Measurements from ENCODE around the gene TRAF2.

The TRAF2 gene

GRCh38 chr9:136961279-136962065 is 75.2 kb downstream of the TRAF2 start:
- DNase-seq (ENCODE audit: low spot score) = no peak
- FAIRE-seq = no peak

- no peak for DNase-seq (ENCODE audit: low spot score)
These were observed 75.8 kb downstream of the TRAF2 start for GRCh38 chr9:136962163-136962562.

GRCh38 chr9:136962701-136963248 is 76.5 kb downstream of the TRAF2 start:
- no peak for DNase-seq (ENCODE audit: low spot score)
- no peak for FAIRE-seq

More at GRCh38 chr9:136962163-136962562, 75.8 kb downstream of the TRAF2 start:
- FAIRE-seq = no peak

GRCh38 chr9:136963341-136963740 is 77.0 kb downstream of the TRAF2 start:
- FAIRE-seq = no peak
- DNase-seq (ENCODE audit: low spot score) = no peak

- FAIRE-seq = no peak
- no peak for DNase-seq (ENCODE audit: low spot score)
These were observed 77.4 kb downstream of the TRAF2 start for GRCh38 chr9:136963751-136964150.

- no peak for FAIRE-seq
These were observed 77.9 kb downstream of the TRAF2 start for GRCh38 chr9:136964171-136964689.

GRCh38 chr9:136964833-136965422 is 78.6 kb downstream of the TRAF2 start:
- FAIRE-seq = no peak
- DNase-seq (ENCODE audit: low spot score) = no peak

More at GRCh38 chr9:136964171-136964689, 77.9 kb downstream of the TRAF2 start:
- no peak for DNase-seq (ENCODE audit: low spot score)

GRCh38 chr9:136965771-136966484 is 79.6 kb downstream of the TRAF2 start:
- FAIRE-seq = no peak
- no peak for DNase-seq (ENCODE audit: low spot score)

- FAIRE-seq (no peak), DNase-seq (ENCODE audit: low spot score) (no peak)
These were observed 82.2 kb downstream of the TRAF2 start for GRCh38 chr9:136968333-136969127.

GRCh38 chr9:136969150-136969549 is 82.8 kb downstream of the TRAF2 start:
- DNase-seq (ENCODE audit: low spot score) (no peak), FAIRE-seq (no peak)

- DNase-seq (ENCODE audit: low spot score) = no peak
- FAIRE-seq = no peak
These were observed 83.5 kb downstream of the TRAF2 start for GRCh38 chr9:136969774-136970173.

- FAIRE-seq (no peak), DNase-seq (ENCODE audit: low spot score) (no peak)
These were observed 84.0 kb downstream of the TRAF2 start for GRCh38 chr9:136970361-136970760.

GRCh38 chr9:136971746-136972145 is 85.4 kb downstream of the TRAF2 start:
- DNase-seq (ENCODE audit: low spot score) (no peak), FAIRE-seq (no peak)

- no peak for FAIRE-seq
- no peak for DNase-seq (ENCODE audit: low spot score)
These were observed 86.0 kb downstream of the TRAF2 start for GRCh38 chr9:136972335-136972734.

GRCh38 chr9:136972743-136973142 is 86.4 kb downstream of the TRAF2 start:
- FAIRE-seq (no peak), DNase-seq (ENCODE audit: low spot score) (no peak)

GRCh38 chr9:136973618-136974617 is 87.6 kb downstream of the TRAF2 start:
- FAIRE-seq (no peak), DNase-seq (ENCODE audit: low spot score) (no peak)

GRCh38 chr9:136974817-136975535 is 88.7 kb downstream of the TRAF2 start:
- DNase-seq (ENCODE audit: low spot score) = peak; percentile 75
- peak; percentile 86 for FAIRE-seq

GRCh38 chr9:136975644-136976043 is 89.3 kb downstream of the TRAF2 start:
- peak; percentile 61 for DNase-seq (ENCODE audit: low spot score)
- peak; percentile 46 for FAIRE-seq

Measured in RCC 7860 (cell line).